Left cardiac atrium (tissue), 4 donors: ENCODE data around the gene RAX2. TPM values are rescaled to one million over a fixed set of nuclear protein-coding genes. Genes with fewer than 3 reads are reported as not detected.
A peak's percentile ranks its signal among the peaks of the same experiment; 100 is the strongest.
"Not testable (repeated sequence)": the region's sequence is repeated elsewhere in the genome, so short reads cannot be mapped to it uniquely, and the experiment has no call there.

ENCODE experiments used
- ATAC-seq, 2 donors: fragments of 200-7000 bp; cut with Tn5 transposase; one replicate each; pipeline ENCODE4 v1.9.1; 2020; ENCODE audit warnings: mild to moderate bottlenecking in 2 of 2, moderate library complexity in 2 of 2
- DNase-seq: peaks from one replicate; pipeline ENCODE4 v3.0.0-alpha.2; 2020
- intact Hi-C, 2 donors: fragments of 100-400 bp; cut with DNase I; formaldehyde crosslinking; loops; one replicate each; pipeline versions ENCODE4 v1.14.1 to v1.15.1; 2022 to 2023
- long read RNA-seq: library from polyadenylated mRNA; unstranded; transcript quantifications from one replicate; pipeline ENCODE4 v2.0.0, GENCODE V29; 2021
- total RNA-seq, 2 donors: library from RNA; stranded (reverse); fragmentation: NEBNext Ultra II Directional; extraction: Animal tissue kit (Norgen Biotek cat#: 25700); gene quantifications; one replicate each; pipeline ENCODE4 v1.2.1, GENCODE V29; 2021
- donor health status: DM: no; HTN: yes; CAD: no.
- donor health status: DM: no; HTN: yes; CAD: no; lungs with severe emphysema.
- donor health status: DM: yes; HTN: yes; CAD: no.
- donor health status: Dilated cardiomyopathy.

Gene RAX2
- not detected for total RNA-seq
- long read RNA-seq: 0 reads

- no peak for DNase-seq
- ATAC-seq: no peak
- intact Hi-C loops: no loop called here
These were observed at the start of gene RAX2 for GRCh38 chr19:3771906-3772455. TSS of gene RAX2 (minus strand) at chr19:3772228. CDS start at chr19:3771742, 486 bp downstream.

- intact Hi-C loops: no loop called here
- DNase-seq (no peak), ATAC-seq (no peak)
These were observed 49.1 kb upstream of the RAX2 start for GRCh38 chr19:3821156-3821555.

- no peak for ATAC-seq
- intact Hi-C loops: no loop called here
- no peak for DNase-seq
These were observed 48.0 kb upstream of the RAX2 start for GRCh38 chr19:3819989-3820388.

GRCh38 chr19:3818918-3819317, 46.9 kb upstream of the RAX2 start:
- no peak for DNase-seq
- intact Hi-C loops: no loop called here
- no peak for ATAC-seq

GRCh38 chr19:3818466-3818865, 46.4 kb upstream of the RAX2 start:
- DNase-seq (no peak), ATAC-seq (no peak)
- intact Hi-C loops: no loop called here

- intact Hi-C loops: no loop called here
- no peak for ATAC-seq
- no peak for DNase-seq
These were observed 45.7 kb upstream of the RAX2 start for GRCh38 chr19:3817761-3818160.

GRCh38 chr19:3816566-3817218, 44.7 kb upstream of the RAX2 start:
- no peak for ATAC-seq
- intact Hi-C loops: no loop called here
- DNase-seq: no peak

- ATAC-seq, DNase-seq, intact Hi-C loops: not testable (repeated sequence)
These were observed 44.1 kb upstream of the RAX2 start for GRCh38 chr19:3816148-3816547.

- DNase-seq (no peak), ATAC-seq (no peak)
- intact Hi-C loops: no loop called here
These were observed 42.6 kb upstream of the RAX2 start for GRCh38 chr19:3814648-3815047.

GRCh38 chr19:3813473-3814392, 41.7 kb upstream of the RAX2 start:
- intact Hi-C loops: no loop called here
- DNase-seq (no peak), ATAC-seq (no peak)

GRCh38 chr19:3810708-3811355, 38.8 kb upstream of the RAX2 start:
- DNase-seq (no peak), ATAC-seq (no peak)
- intact Hi-C loops: no loop called here

GRCh38 chr19:3809881-3810707, 38.1 kb upstream of the RAX2 start:
- no peak for DNase-seq
- intact Hi-C loops: no loop called here
- ATAC-seq: no peak

- intact Hi-C loops: no loop called here
- DNase-seq (no peak), ATAC-seq (peak in 1 of 2 donors; percentile 19)
These were observed 36.6 kb upstream of the RAX2 start for GRCh38 chr19:3808420-3809143.

- DNase-seq (no peak), ATAC-seq (no peak)
- intact Hi-C loops: no loop called here
These were observed 35.7 kb upstream of the RAX2 start for GRCh38 chr19:3807574-3808354.

- ATAC-seq (no peak), DNase-seq (no peak)
- intact Hi-C loops: no loop called here
These were observed 35.1 kb upstream of the RAX2 start for GRCh38 chr19:3807131-3807480.

- ATAC-seq (no peak), DNase-seq (no peak)
- intact Hi-C loops: no loop called here
These were observed 33.8 kb upstream of the RAX2 start for GRCh38 chr19:3805859-3806258.

GRCh38 chr19:3804429-3804828, 32.4 kb upstream of the RAX2 start:
- intact Hi-C loops: no loop called here
- no peak for DNase-seq
- ATAC-seq: no peak

GRCh38 chr19:3803986-3804385, 32.0 kb upstream of the RAX2 start:
- ATAC-seq (no peak), DNase-seq (no peak)
- intact Hi-C loops: no loop called here
